H1 (cell line): Measurements from ENCODE around the gene RDH12. TPM values are rescaled to one million over a fixed set of nuclear protein-coding genes. Genes with fewer than 3 reads are reported as not detected.

Source experiments
- CTCF ChIA-PET: fragments of 300-600 bp; sonication (Branson Sonifier 250); formaldehyde crosslinking; loops from one replicate; lab custom pipeline; 2021; ENCODE audit not compliant: partially characterized antibody; lab: Charles Lee
- POLR2A ChIA-PET: fragments of 300-600 bp; sonication (Branson Sonifier 250); formaldehyde crosslinking; loops from one replicate; lab custom pipeline; 2021; ENCODE audit warnings: inconsistent platforms; ENCODE audit not compliant: partially characterized antibody; lab: Charles Lee
- DNase-seq, 2 experiments: peaks; one replicate each; pipeline versions ENCODE4 v3.0.0 to v3.0.0-alpha.2; 2010 to 2022; ENCODE audit warnings: low spot score in 2 of 2, low read depth in 1 of 2, mixed read lengths in 1 of 2
- FAIRE-seq: peaks from 2 replicates; lab custom pipeline; 2011; peaks lifted over from hg19 to GRCh38; lab: Jason Lieb, UNC
- H2AFZ ChIP-seq: 2 replicates; pipeline ENCODE4 v1.8.1; 2012; ENCODE audit warnings: low read length, inconsistent platforms
- H2AK5ac ChIP-seq: 2 replicates; pipeline ENCODE4 v1.6.1; 2013; ENCODE audit warnings: low read depth, low read length
- H2BK120ac ChIP-seq: replicated peaks from 2 replicates; pipeline ENCODE3; 2013; ENCODE audit warnings: low read depth, low read length, inconsistent platforms
- H2BK12ac ChIP-seq: 2 replicates; pipeline ENCODE4 v1.6.1; 2013; ENCODE audit warnings: low read depth, low read length
- H2BK15ac ChIP-seq: 2 replicates; pipeline ENCODE4 v1.6.1; 2013; ENCODE audit warnings: low read length
- H2BK20ac ChIP-seq: 2 replicates; pipeline ENCODE4 v1.6.1; 2013; ENCODE audit warnings: low read length
- H2BK5ac ChIP-seq: 2 replicates; pipeline ENCODE4 v1.6.1; 2013; ENCODE audit warnings: low read depth, low read length
- H3K14ac ChIP-seq: 2 replicates; pipeline ENCODE4 v1.6.1; 2013; ENCODE audit warnings: inconsistent platforms; ENCODE audit not compliant: insufficient read length
- H3K18ac ChIP-seq: 2 replicates; pipeline ENCODE4 v1.6.1; 2013; ENCODE audit warnings: low read length; ENCODE audit errors: extremely low read depth
- H3K23ac ChIP-seq: 2 replicates; pipeline ENCODE4 v1.6.1; 2013; ENCODE audit warnings: inconsistent platforms; ENCODE audit not compliant: insufficient read length
- H3K23me2 ChIP-seq: 2 replicates; pipeline ENCODE4 v1.6.1; 2013; ENCODE audit warnings: low read depth, low read length
- H3K27ac ChIP-seq: 2 replicates; pipeline ENCODE4 v1.6.1; 2011; ENCODE audit warnings: low read depth, low read length, inconsistent platforms
- H3K27me3 ChIP-seq, 4 experiments: replicated peaks in 1 of 4; 1 replicate in 1 of 4; 2 replicates in 3 of 4; pipeline versions ENCODE4 v1.6.1 to v1.8.1; 2011 to 2013; ENCODE audit warnings: low read length in 3 of 4, mild to moderate bottlenecking in 3 of 4, inconsistent platforms in 2 of 4, mixed read lengths in 2 of 4, moderate library complexity in 1 of 4; ENCODE audit not compliant: control insufficient read depth in 3 of 4, insufficient read depth in 3 of 4; ENCODE audit errors: extremely low read depth in 1 of 4
- H3K36me3 ChIP-seq, 4 experiments: 2 replicates each; pipeline versions ENCODE4 v1.6.1 to v1.8.1; 2011 to 2013; ENCODE audit warnings: mild to moderate bottlenecking in 4 of 4, low read length in 3 of 4, moderate library complexity in 2 of 4, control low read depth in 1 of 4, inconsistent platforms in 1 of 4; ENCODE audit not compliant: insufficient read depth in 4 of 4, control insufficient read depth in 2 of 4
- H3K4ac ChIP-seq: replicated peaks from 2 replicates; pipeline ENCODE3; 2013; ENCODE audit warnings: low read length, low read depth, mixed read lengths, inconsistent platforms; ENCODE audit not compliant: insufficient read length
- H3K4me1 ChIP-seq, 4 experiments: replicated peaks in 1 of 4; 1 replicate in 1 of 4; 2 replicates in 3 of 4; pipeline versions ENCODE4 v1.6.1 to v1.8.1; 2011 to 2013; ENCODE audit warnings: low read length in 3 of 4, inconsistent platforms in 2 of 4, mixed read lengths in 1 of 4; ENCODE audit not compliant: insufficient read depth in 4 of 4, control insufficient read depth in 3 of 4
- H3K4me2 ChIP-seq, 2 experiments: 2 replicates each; pipeline versions ENCODE4 v1.6.1 to v1.8.1; 2011 to 2013; ENCODE audit warnings: low read depth in 2 of 2, low read length in 2 of 2, control low read depth in 1 of 2, inconsistent platforms in 1 of 2, mild to moderate bottlenecking in 1 of 2; ENCODE audit not compliant: insufficient read depth in 1 of 2
- H3K4me3 ChIP-seq, 4 experiments: fragments of 200-600, 300-600 bp in 1 of 4; sonication (generic), shearing (Covaris generic), sonication (Bioruptor Twin) in 1 of 4; 2 replicates each; pipeline versions ENCODE4 v1.5.1 to v1.8.1; 2011 to 2016; ENCODE audit warnings: low read length in 4 of 4, low read depth in 3 of 4, control low read depth in 2 of 4, inconsistent platforms in 2 of 4, mild to moderate bottlenecking in 2 of 4, mixed read lengths in 1 of 4, moderate library complexity in 1 of 4; ENCODE audit not compliant: insufficient read depth in 2 of 4; ENCODE audit errors: extremely low read depth in 1 of 4
- H3K56ac ChIP-seq: replicated peaks from 2 replicates; pipeline ENCODE3; 2013; ENCODE audit warnings: low read depth, mild to moderate bottlenecking, mixed read lengths, low read length, inconsistent platforms; ENCODE audit not compliant: insufficient read length
- H3K79me1 ChIP-seq: 2 replicates; pipeline ENCODE4 v1.6.1; 2013; ENCODE audit warnings: low read depth, low read length, control low read depth
- H3K79me2 ChIP-seq, 2 experiments: 2 replicates each; pipeline versions ENCODE4 v1.6.1 to v1.8.1; 2012 to 2013; ENCODE audit warnings: low read length in 2 of 2, mild to moderate bottlenecking in 2 of 2, inconsistent platforms in 1 of 2; ENCODE audit not compliant: insufficient read depth in 2 of 2, control insufficient read depth in 1 of 2
- H3K9ac ChIP-seq, 4 experiments: replicated peaks in 1 of 4; 1 replicate in 1 of 4; 2 replicates in 3 of 4; pipeline versions ENCODE4 v1.6.1 to v1.8.1; 2011 to 2013; ENCODE audit warnings: low read depth in 3 of 4, low read length in 3 of 4, control low read depth in 2 of 4, mild to moderate bottlenecking in 2 of 4, moderate library complexity in 2 of 4, inconsistent platforms in 1 of 4; ENCODE audit errors: extremely low read depth in 1 of 4
- H3K9me3 ChIP-seq, 2 experiments: 2 replicates each; pipeline versions ENCODE4 v1.6.1 to v1.8.1; 2012 to 2013; ENCODE audit warnings: mild to moderate bottlenecking in 2 of 2, moderate library complexity in 2 of 2, control low read depth in 1 of 2, inconsistent platforms in 1 of 2, low read depth in 1 of 2, low read length in 1 of 2, mixed read lengths in 1 of 2; ENCODE audit not compliant: insufficient read depth in 2 of 2
- H4K20me1 ChIP-seq, 2 experiments: replicated peaks in 1 of 2; 2 replicates each; pipeline versions ENCODE3 to v1.8.1; 2011 to 2013; ENCODE audit warnings: inconsistent platforms in 2 of 2, low read length in 2 of 2, mild to moderate bottlenecking in 1 of 2; ENCODE audit not compliant: insufficient read depth in 2 of 2, control insufficient read depth in 1 of 2
- H4K5ac ChIP-seq: 2 replicates; pipeline ENCODE4 v1.6.1; 2013; ENCODE audit warnings: low read length, low read depth, mixed read lengths, inconsistent platforms; ENCODE audit not compliant: insufficient read length
- H4K8ac ChIP-seq: 2 replicates; pipeline ENCODE4 v1.8.0; 2013; ENCODE audit warnings: mild to moderate bottlenecking, moderate library complexity, low read length, inconsistent platforms; ENCODE audit not compliant: insufficient read depth; ENCODE audit errors: extremely low read depth
- H4K91ac ChIP-seq: replicated peaks from 2 replicates; pipeline ENCODE3; 2013; ENCODE audit warnings: low read length, mixed read lengths, inconsistent platforms; ENCODE audit not compliant: insufficient read length
- ASH2L ChIP-seq: fragments of 200-600, 300-600 bp; sonication (generic); IDR thresholded peaks from one replicate; pipeline ENCODE4 v1.7.1; 2017; ENCODE audit warnings: low read length
- BRCA1 ChIP-seq: IDR thresholded peaks from 2 replicates; pipeline ENCODE4 v1.6.1; 2012; ENCODE audit warnings: low read depth, low read length, improper control_type of control experiment
- GABPA ChIP-seq: IDR thresholded peaks from 2 replicates; pipeline ENCODE4 v1.6.1; 2011; ENCODE audit warnings: mild to moderate bottlenecking, low read length, moderate library complexity, borderline replicate concordance; ENCODE audit not compliant: insufficient read depth
- GTF2F1 ChIP-seq: IDR thresholded peaks from 2 replicates; pipeline ENCODE4 v1.6.1; 2012; ENCODE audit warnings: low read depth, low read length, improper control_type of control experiment, borderline replicate concordance
- JUND ChIP-seq: IDR thresholded peaks from 2 replicates; pipeline ENCODE4 v1.6.1; 2011; ENCODE audit warnings: mild to moderate bottlenecking, improper control_type of control experiment, low read length
- NANOG ChIP-seq: IDR thresholded peaks from 2 replicates; pipeline ENCODE4 v1.6.1; 2011; ENCODE audit warnings: low read length, low read depth, mild to moderate bottlenecking, inconsistent platforms; ENCODE audit not compliant: insufficient read depth, poor library complexity, severe bottlenecking
- PHF8 ChIP-seq: fragments of 200-600 bp; sonication (generic); conservative IDR thresholded peaks from 2 replicates; pipeline ENCODE4 v1.7.1; 2012; ENCODE audit warnings: low read depth, mild to moderate bottlenecking, inconsistent platforms, low read length, moderate library complexity
- SIRT6 ChIP-seq: IDR thresholded peaks from one replicate; pipeline ENCODE4 v1.7.1; 2012; ENCODE audit warnings: low read length, inconsistent platforms
- SP1 ChIP-seq: IDR thresholded peaks from 2 replicates; pipeline ENCODE4 v1.6.1; 2011; ENCODE audit warnings: low read depth, low read length
- TBP ChIP-seq: IDR thresholded peaks from 2 replicates; pipeline ENCODE4 v1.6.1; 2011; ENCODE audit warnings: low read depth, low read length, improper control_type of control experiment
- ZNF274 ChIP-seq: IDR thresholded peaks from 2 replicates; pipeline ENCODE4 v1.7.0; 2012; ENCODE audit warnings: low read length, borderline replicate concordance; ENCODE audit errors: extremely low read depth
- WGBS, 2 experiments: shearing (Covaris generic) in 1 of 2; methylation state at CpG; one replicate each; pipeline versions ENCODE4 v1.1.6 to v1.1.7; 2013 to 2015; ENCODE audit warnings: low lambda C conversion rate in 2 of 2, mixed read lengths in 2 of 2, inconsistent platforms in 1 of 2, low coverage in 1 of 2, missing lambda C conversion rate in 1 of 2; ENCODE audit not compliant: insufficient replicate concordance in 2 of 2, insufficient coverage in 1 of 2, insufficient read length in 1 of 2; ENCODE audit errors: extremely low coverage in 1 of 2, missing lambda C conversion rate in 1 of 2; 5-methylcytosine and 5-hydroxymethylcytosine counted together
- polyA plus RNA-seq, 7 experiments: library from polyadenylated mRNA; depleted of rRNA in 3 of 7; stranded (reverse) in 5 of 7; unstranded in 2 of 7; fragments of >200 nt in 5 of 7; fragments of 200-250 nt in 2 of 7; gene quantifications; 1 replicate in 5 of 7; 2 replicates in 1 of 7; 4 replicates in 1 of 7; pipeline versions ENCODE4 v1.2.1 to v1.2.3, GENCODE V29; 2011 to 2013; ENCODE audit warnings: missing spikeins in 2 of 7, mixed read lengths in 2 of 7
- total RNA-seq: library from RNA; stranded (reverse); fragmentation: NEBNext Ultra II Directional; extraction: Animal tissue kit (Norgen Biotek cat#: 25700); gene quantifications from 2 replicates; pipeline ENCODE4 v1.2.1, GENCODE V29; 2021

Gene RDH12
- total and polyA plus RNA-seq, 2 of the 8 experiments (the other 6 are each of a cell fraction or from before 2014, with no cell fraction given): 1.2 to 1.5 TPM

DNA sequence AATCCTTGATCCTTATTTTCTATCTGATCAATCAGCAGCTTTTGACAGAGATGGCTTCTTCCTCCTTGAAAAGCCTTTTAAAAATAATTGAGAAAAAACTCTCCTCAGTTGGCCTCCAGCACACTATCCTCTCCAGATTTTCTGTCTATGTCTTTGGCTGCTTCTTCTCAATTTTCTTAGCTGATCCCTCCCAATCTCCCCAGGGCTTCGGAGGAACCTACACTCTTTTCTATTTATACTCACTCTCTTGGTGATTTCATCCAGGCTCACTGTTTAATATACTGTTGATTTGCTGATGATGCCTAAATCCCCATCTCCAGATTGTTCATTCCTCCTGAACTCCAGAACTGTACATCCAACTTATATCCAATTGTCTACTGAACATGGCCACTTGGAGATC lies 54.8 kb downstream of the RDH12 start:
- Histone ChIP-seq H2AFZ (no peak overlapping the region), H4K20me1 (peaks cover 0 to 5% of the 10 kb centered on the region in 2 experiments), H2BK15ac (no peak overlapping the region), H2BK12ac (no peak overlapping the region), H3K14ac (no peak overlapping the region), H3K4me3 (no peak overlapping the region), H3K18ac (no peak overlapping the region), H2BK20ac (no peak overlapping the region), H4K8ac (no peak overlapping the region), H3K4ac (no peak overlapping the region), H3K36me3 (peaks cover 14 to 53% (median 50%) of the 10 kb centered on the region in 4 experiments), H2AK5ac (no peak overlapping the region), H2BK120ac (no peak overlapping the region), H3K23ac (no peak overlapping the region), H4K5ac (no peak overlapping the region), H3K27me3 (no peaks in the 10 kb centered on the region), H2BK5ac (no peak overlapping the region), H3K79me1 (no peaks in the 10 kb centered on the region), H3K4me2 (no peak overlapping the region), H3K23me2 (no peaks in the 10 kb centered on the region), H3K79me2 (no peaks in the 10 kb centered on the region), H3K56ac (no peak overlapping the region), H3K4me1 (no peaks in the 10 kb centered on the region), H3K9ac (no peak overlapping the region), H3K27ac (no peak overlapping the region), H4K91ac (no peak overlapping the region), H3K9me3 (no peaks in the 10 kb centered on the region)
- DNase-seq (no peak), FAIRE-seq (no peak)
- ChIA-PET POLR2A (interaction anchor here (0.5 to 1.6 kb wide), 4 partner anchors 9 to 26 kb away, joined by 3 to 4 read pairs (median 4); no protein-coding TSS in a partner anchor), CTCF (no interaction called here)
- WGBS, 2 experiments: 94% methylated on average over 1 of the region's 1 CpG; no CpG with 5 or more reads in 1 of the 2 experiments
- TF ChIP-seq ZNF274 (no peak), ASH2L (no peak), NANOG (no peak), PHF8 (no peak), SIRT6 (no peak), SP1 (no peak), JUND (no peak), BRCA1 (no peak), TBP (no peak), GTF2F1 (no peak), GABPA (no peak)
